ENCODE results near the gene DLG3. TPM values are rescaled to one million over a fixed set of nuclear protein-coding genes. Genes with fewer than 3 reads are reported as not detected.

DLG3 gene
- total and polyA plus RNA-seq, 12 donors, result 5.7 to 13.1 (median 10.4) TPM

GRCh38 chrX:70498129-70498528 is 53.5 kb downstream of the DLG3 start:
- TF ChIP-seq, protein P1, sequence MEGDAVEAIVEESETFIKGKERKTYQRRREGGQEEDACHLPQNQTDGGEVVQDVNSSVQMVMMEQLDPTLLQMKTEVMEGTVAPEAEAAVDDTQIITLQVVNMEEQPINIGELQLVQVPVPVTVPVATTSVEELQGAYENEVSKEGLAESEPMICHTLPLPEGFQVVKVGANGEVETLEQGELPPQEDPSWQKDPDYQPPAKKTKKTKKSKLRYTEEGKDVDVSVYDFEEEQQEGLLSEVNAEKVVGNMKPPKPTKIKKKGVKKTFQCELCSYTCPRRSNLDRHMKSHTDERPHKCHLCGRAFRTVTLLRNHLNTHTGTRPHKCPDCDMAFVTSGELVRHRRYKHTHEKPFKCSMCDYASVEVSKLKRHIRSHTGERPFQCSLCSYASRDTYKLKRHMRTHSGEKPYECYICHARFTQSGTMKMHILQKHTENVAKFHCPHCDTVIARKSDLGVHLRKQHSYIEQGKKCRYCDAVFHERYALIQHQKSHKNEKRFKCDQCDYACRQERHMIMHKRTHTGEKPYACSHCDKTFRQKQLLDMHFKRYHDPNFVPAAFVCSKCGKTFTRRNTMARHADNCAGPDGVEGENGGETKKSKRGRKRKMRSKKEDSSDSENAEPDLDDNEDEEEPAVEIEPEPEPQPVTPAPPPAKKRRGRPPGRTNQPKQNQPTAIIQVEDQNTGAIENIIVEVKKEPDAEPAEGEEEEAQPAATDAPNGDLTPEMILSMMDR (IDR thresholded peaks at IDR 0.05), result no peak
- WGBS, 2 donors, result 80 to 95% methylated on average over 2 of the region's 2 CpGs
- H3K27me3 ChIP-seq, result no peaks in the 10 kb centered on the region
- peaks cover 0 to 75% (median 0%) of the 10 kb centered on the region in 9 donors for H3K36me3 ChIP-seq
- H3K27ac ChIP-seq, result no peak overlapping the region
- H3K4me1 ChIP-seq, result no peaks in the 10 kb centered on the region
- H3K9me3 ChIP-seq, result no peaks in the 10 kb centered on the region
- no peak overlapping the region for H3K4me3 ChIP-seq
- ATAC-seq, result no peak
- no peak for DNase-seq
- intact Hi-C loops (cut with DNase I), result no loop called here

DNA sequence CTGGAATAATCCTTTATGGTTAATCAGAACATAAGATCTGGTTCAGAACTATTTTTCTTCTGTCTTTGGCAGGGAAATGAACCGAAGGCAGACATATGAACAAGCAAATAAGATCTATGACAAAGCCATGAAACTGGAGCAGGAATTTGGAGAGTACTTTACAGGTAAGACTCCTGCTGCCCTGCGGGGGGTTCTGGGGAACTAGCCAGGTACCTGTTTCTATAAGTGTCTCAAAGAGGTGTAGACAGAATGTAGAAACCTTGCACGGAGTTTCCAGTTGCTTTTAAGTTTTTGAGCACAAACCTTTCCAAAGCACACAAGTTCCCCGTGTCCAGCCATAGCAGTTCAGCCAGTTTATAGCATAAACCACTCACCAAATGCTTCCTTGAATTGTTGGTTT is 56.2 kb downstream of the DLG3 start:
- 94 to 96% methylated on average over 4 of the region's 4 CpGs for WGBS, 2 donors
- H3K4me1 ChIP-seq, result no peaks in the 10 kb centered on the region
- H3K36me3 ChIP-seq, result peaks cover 0 to 53% (median 0%) of the 10 kb centered on the region in 9 donors
- DNase-seq (no peak), ATAC-seq (no peak)
- no peak overlapping the region for H3K27ac ChIP-seq
- no peaks in the 10 kb centered on the region for H3K9me3 ChIP-seq
- TF ChIP-seq, protein P1 (IDR thresholded peaks at IDR 0.05), result no peak
- no peak overlapping the region for H3K4me3 ChIP-seq
- intact Hi-C loops (cut with DNase I), result no loop called here
- H3K27me3 ChIP-seq, result no peaks in the 10 kb centered on the region

GRCh38 chrX:70504772-70505450 is 60.3 kb downstream of the DLG3 start:
- Histone ChIP-seq H3K36me3 (peaks cover 0 to 33% (median 0%) of the 10 kb centered on the region in 9 donors), H3K27ac (no peak overlapping the region), H3K4me3 (no peak overlapping the region), H3K4me1 (no peaks in the 10 kb centered on the region), H3K9me3 (no peaks in the 10 kb centered on the region), H3K27me3 (peaks cover 0 to 6% (median 0%) of the 10 kb centered on the region in 7 donors)
- TF ChIP-seq, protein P1 (IDR thresholded peaks at IDR 0.05), result no peak
- 77 to 86% methylated on average over 6 of the region's 6 CpGs for WGBS, 2 donors
- ATAC-seq (no peak), DNase-seq (no peak)
- intact Hi-C loops (cut with DNase I), result no loop called here

DNA sequence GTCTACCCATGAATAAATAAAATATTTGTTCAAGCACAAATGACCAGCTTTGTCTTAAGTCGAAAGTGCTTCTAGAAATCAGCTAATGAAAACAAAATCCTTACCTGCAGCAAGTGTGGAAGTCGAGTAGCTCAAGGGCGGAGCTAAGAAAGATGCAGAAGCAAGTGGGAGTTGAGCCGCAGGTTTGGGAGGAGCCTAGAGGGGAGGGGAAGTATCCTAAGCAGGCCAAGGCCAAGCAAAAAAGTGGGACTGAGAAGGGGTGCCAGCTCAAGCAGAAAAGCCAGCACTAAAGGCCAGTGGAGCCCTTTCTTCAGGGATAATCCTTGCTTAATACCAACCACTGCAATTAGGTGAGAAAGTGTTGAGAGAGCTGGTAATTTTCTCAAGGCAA is 60.8 kb downstream of the DLG3 start:
- Histone ChIP-seq H3K36me3 (peaks cover 0 to 27% (median 0%) of the 10 kb centered on the region in 9 donors), H3K27me3 (peaks cover 0 to 7% (median 0%) of the 10 kb centered on the region in 7 donors), H3K9me3 (no peaks in the 10 kb centered on the region), H3K4me3 (no peak overlapping the region), H3K27ac (no peak overlapping the region), H3K4me1 (no peaks in the 10 kb centered on the region)
- TF ChIP-seq, protein P1 (IDR thresholded peaks at IDR 0.05), result no peak
- intact Hi-C loops (cut with DNase I), result no loop called here
- no peak for DNase-seq
- 57 to 71% methylated on average over 4 of the region's 4 CpGs for WGBS, 2 donors
- ATAC-seq, result no peak

Data from heart right ventricle (tissue), 16 donors.